HG03095 (cell line): ENCODE measurements around the gene RELN.
"Not testable (repeated sequence)": the region's sequence is repeated elsewhere in the genome, so short reads cannot be mapped to it uniquely, and the experiment has no call there.

Experiments
- ATAC-seq: cut with Tn5 transposase; IDR thresholded peaks from one replicate; pipeline ENCODE4 v1.9.1; 2021; ENCODE audit warnings: moderate library complexity; ENCODE audit not compliant: unreplicated experiment

The RELN gene

GRCh38 chr7:103947026-103947655 is 42.3 kb downstream of the RELN start:
- no peak for ATAC-seq

GRCh38 chr7:103944230-103944900 is 45.1 kb downstream of the RELN start:
- ATAC-seq, result no peak

GRCh38 chr7:103941976-103942375 is 47.5 kb downstream of the RELN start:
- ATAC-seq, result no peak

- no peak for ATAC-seq
These were observed 48.8 kb downstream of the RELN start for GRCh38 chr7:103940382-103941268.

GRCh38 chr7:103937680-103938079 is 51.8 kb downstream of the RELN start:
- ATAC-seq, result no peak

GRCh38 chr7:103936558-103936957 is 52.9 kb downstream of the RELN start:
- no peak for ATAC-seq

GRCh38 chr7:103934508-103934907 is 55.0 kb downstream of the RELN start:
- ATAC-seq, result no peak

GRCh38 chr7:103932389-103932788 is 57.1 kb downstream of the RELN start:
- ATAC-seq, result no peak

- ATAC-seq, result no peak
These were observed 59.6 kb downstream of the RELN start for GRCh38 chr7:103929901-103930311.

GRCh38 chr7:103928581-103928980 is 60.9 kb downstream of the RELN start:
- no peak for ATAC-seq

GRCh38 chr7:103924184-103924583 is 65.3 kb downstream of the RELN start:
- no peak for ATAC-seq

- ATAC-seq, result no peak
These were observed 67.1 kb downstream of the RELN start for GRCh38 chr7:103922407-103922806.

- ATAC-seq, result no peak
These were observed 67.8 kb downstream of the RELN start for GRCh38 chr7:103921692-103922091.

- no peak for ATAC-seq
These were observed 70.1 kb downstream of the RELN start for GRCh38 chr7:103919272-103919868.

GRCh38 chr7:103918631-103919271 is 70.7 kb downstream of the RELN start:
- no peak for ATAC-seq

GRCh38 chr7:103915680-103916357 is 73.6 kb downstream of the RELN start:
- no peak for ATAC-seq

GRCh38 chr7:103914147-103914899 is 75.1 kb downstream of the RELN start:
- ATAC-seq, result no peak

GRCh38 chr7:103912891-103913605 is 76.4 kb downstream of the RELN start:
- ATAC-seq, result no peak

- not testable (repeated sequence) for ATAC-seq
These were observed 78.4 kb downstream of the RELN start for GRCh38 chr7:103911015-103911414.
